HepG2 (cell line): ENCODE results near the gene MON1A. TPM values are rescaled to one million over a fixed set of nuclear protein-coding genes. Genes with fewer than 3 reads are reported as not detected.
A peak's percentile ranks its signal among the peaks of the same experiment; 100 is the strongest.

ENCODE experiments used
- ARNTL ChIP-seq: sonication (generic); formaldehyde crosslinking; IDR thresholded peaks from 2 replicates; pipeline ENCODE4 v1.4.0; 2020; ENCODE audit warnings: mild to moderate bottlenecking, missing genetic modification reagents
- FOXA1 ChIP-seq, 2 experiments: fragments of 450-650 bp in 1 of 2; sonication (generic) in 1 of 2; formaldehyde crosslinking in 1 of 2; IDR thresholded peaks; 2 replicates each; pipeline versions ENCODE4 v1.4.0 to v1.6.1; 2016 to 2020; ENCODE audit warnings: missing genetic modification reagents in 1 of 2
- HDAC6 ChIP-seq: fragments of 200-600 bp; sonication (generic); IDR thresholded peaks from 2 replicates; pipeline ENCODE4 v1.7.0; 2017; ENCODE audit warnings: mild to moderate bottlenecking, antibody characterized with exemption, low read length, low read depth
- MYC ChIP-seq: sonication (generic); formaldehyde crosslinking; IDR thresholded peaks from 2 replicates; pipeline ENCODE4 v1.9.0; 2021; ENCODE audit warnings: missing genetic modification reagents, borderline replicate concordance
- SMYD3 ChIP-seq: sonication (generic); formaldehyde crosslinking; IDR thresholded peaks from 2 replicates; pipeline ENCODE4 v1.8.1; 2023; ENCODE audit warnings: mild to moderate bottlenecking, missing genetic modification reagents
- SSRP1 ChIP-seq: IDR thresholded peaks from 2 replicates; pipeline ENCODE4 v1.6.1; 2016; ENCODE audit warnings: control low read depth
- ZFP37 ChIP-seq: sonication (generic); formaldehyde crosslinking; IDR thresholded peaks from 2 replicates; pipeline ENCODE4 v1.4.0; 2020; ENCODE audit warnings: missing genetic modification reagents, borderline replicate concordance
- ZFP82 ChIP-seq: sonication (generic); formaldehyde crosslinking; IDR thresholded peaks from 2 replicates; pipeline ENCODE4 v1.5.1; 2020; ENCODE audit warnings: mild to moderate bottlenecking, missing genetic modification reagents, borderline replicate concordance
- polyA plus RNA-seq, 8 experiments: library from polyadenylated mRNA; depleted of rRNA in 3 of 8; stranded (reverse) in 7 of 8; unstranded in 1 of 8; fragments of >200 nt; fragmentation: Illumina TruSeq in 4 of 8; extraction: Trizol in 4 of 8; gene quantifications; 2 replicates each; pipeline versions ENCODE4 v1.2.1 to v1.2.3, GENCODE V29; 2011 to 2016; ENCODE audit warnings: low read depth in 4 of 8, missing spikeins in 1 of 8, mixed read lengths in 1 of 8; ENCODE audit not compliant: insufficient read depth in 1 of 8
- total RNA-seq, 5 experiments: library from RNA; depleted of rRNA; stranded (reverse); fragments of >200 nt; fragmentation: Illumina TruSeq; extraction: Trizol; gene quantifications; 2 replicates each; pipeline ENCODE4 v1.2.3, GENCODE V29; 2016; ENCODE audit warnings: low read depth in 1 of 5
- TF ChIP-seq, protein P1 (sequence below): sonication (generic); formaldehyde crosslinking; conservative IDR thresholded peaks from 2 replicates; pipeline ENCODE4 v1.4.0; 2020; ENCODE audit warnings: missing genetic modification reagents
- TF ChIP-seq, protein P2 (sequence below): sonication (generic); formaldehyde crosslinking; IDR thresholded peaks from 2 replicates; pipeline ENCODE4 v1.4.0; 2020; ENCODE audit warnings: mild to moderate bottlenecking, missing genetic modification reagents
- TF ChIP-seq, protein P3 (sequence below): sonication (generic); formaldehyde crosslinking; IDR thresholded peaks from 2 replicates; pipeline ENCODE4 v1.8.1; 2023; ENCODE audit warnings: mild to moderate bottlenecking, inconsistent platforms, moderate library complexity, missing genetic modification reagents, borderline replicate concordance
- TF ChIP-seq, protein P4 (sequence below): sonication (generic); formaldehyde crosslinking; conservative IDR thresholded peaks from 2 replicates; pipeline ENCODE4 v1.4.0; 2020; ENCODE audit warnings: missing genetic modification reagents
- TF ChIP-seq, protein P5 (sequence below): sonication (generic); formaldehyde crosslinking; IDR thresholded peaks from one replicate; pipeline ENCODE4 v1.5.1; 2020; ENCODE audit warnings: mild to moderate bottlenecking, missing genetic modification reagents; ENCODE audit errors: not compliant biosample characterization
- TF ChIP-seq, protein P6 (sequence below): sonication (generic); formaldehyde crosslinking; IDR thresholded peaks from 2 replicates; pipeline ENCODE4 v1.4.0; 2020; ENCODE audit warnings: mild to moderate bottlenecking, low read depth, missing genetic modification reagents

MON1A gene
- total and polyA plus RNA-seq, 2 of the 13 experiments (the other 11 are each of a cell fraction or from before 2014, with no cell fraction given) = 4.6 to 9.0 TPM

DNA sequence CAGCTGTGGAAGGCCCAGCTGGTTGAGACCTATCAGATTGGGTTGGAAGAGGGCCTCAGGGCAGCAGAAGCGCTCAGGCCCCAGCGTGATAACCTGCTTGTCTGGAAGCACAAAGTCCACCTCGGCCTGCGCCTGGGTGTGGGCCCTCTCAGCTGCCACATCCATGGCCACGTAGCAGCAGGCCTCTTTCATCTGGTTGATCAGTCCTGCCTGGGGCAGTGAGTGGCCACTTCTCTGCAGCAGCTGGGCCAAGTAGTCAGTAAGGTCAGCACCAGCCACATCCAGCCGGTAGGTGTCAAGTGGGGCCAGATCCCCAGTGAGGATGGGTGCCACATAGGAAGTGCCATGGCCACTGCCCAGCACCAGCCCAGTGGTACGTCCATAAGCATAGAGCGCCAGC is 56.0 kb downstream of the MON1A start (continued):
- TF ChIP-seq, protein P1, sequence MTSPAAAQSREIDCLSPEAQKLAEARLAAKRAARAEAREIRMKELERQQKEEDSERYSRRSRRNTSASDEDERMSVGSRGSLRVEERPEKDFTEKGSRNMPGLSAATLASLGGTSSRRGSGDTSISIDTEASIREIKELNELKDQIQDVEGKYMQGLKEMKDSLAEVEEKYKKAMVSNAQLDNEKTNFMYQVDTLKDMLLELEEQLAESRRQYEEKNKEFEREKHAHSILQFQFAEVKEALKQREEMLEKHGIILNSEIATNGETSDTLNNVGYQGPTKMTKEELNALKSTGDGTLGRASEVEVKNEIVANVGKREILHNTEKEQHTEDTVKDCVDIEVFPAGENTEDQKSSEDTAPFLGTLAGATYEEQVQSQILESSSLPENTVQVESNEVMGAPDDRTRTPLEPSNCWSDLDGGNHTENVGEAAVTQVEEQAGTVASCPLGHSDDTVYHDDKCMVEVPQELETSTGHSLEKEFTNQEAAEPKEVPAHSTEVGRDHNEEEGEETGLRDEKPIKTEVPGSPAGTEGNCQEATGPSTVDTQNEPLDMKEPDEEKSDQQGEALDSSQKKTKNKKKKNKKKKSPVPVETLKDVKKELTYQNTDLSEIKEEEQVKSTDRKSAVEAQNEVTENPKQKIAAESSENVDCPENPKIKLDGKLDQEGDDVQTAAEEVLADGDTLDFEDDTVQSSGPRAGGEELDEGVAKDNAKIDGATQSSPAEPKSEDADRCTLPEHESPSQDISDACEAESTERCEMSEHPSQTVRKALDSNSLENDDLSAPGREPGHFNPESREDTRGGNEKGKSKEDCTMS (CRISPR knock-in tag) = no peak
- TF ChIP-seq MYC (CRISPR knock-in tag) (peak; percentile 63; the same call in 1 of the 2 replicates), HDAC6 (no peak), ZFP37 (no peak), ZFP82 (CRISPR knock-in tag) (no peak), SMYD3 (CRISPR knock-in tag) (no peak), ARNTL (CRISPR knock-in tag) (no peak), FOXA1 (IDR thresholded peaks at IDR 0.05) (no peak), FOXA1 (CRISPR knock-in tag; IDR thresholded peaks at IDR 0.05) (no peak), SSRP1 (no peak)
- TF ChIP-seq, protein P2, sequence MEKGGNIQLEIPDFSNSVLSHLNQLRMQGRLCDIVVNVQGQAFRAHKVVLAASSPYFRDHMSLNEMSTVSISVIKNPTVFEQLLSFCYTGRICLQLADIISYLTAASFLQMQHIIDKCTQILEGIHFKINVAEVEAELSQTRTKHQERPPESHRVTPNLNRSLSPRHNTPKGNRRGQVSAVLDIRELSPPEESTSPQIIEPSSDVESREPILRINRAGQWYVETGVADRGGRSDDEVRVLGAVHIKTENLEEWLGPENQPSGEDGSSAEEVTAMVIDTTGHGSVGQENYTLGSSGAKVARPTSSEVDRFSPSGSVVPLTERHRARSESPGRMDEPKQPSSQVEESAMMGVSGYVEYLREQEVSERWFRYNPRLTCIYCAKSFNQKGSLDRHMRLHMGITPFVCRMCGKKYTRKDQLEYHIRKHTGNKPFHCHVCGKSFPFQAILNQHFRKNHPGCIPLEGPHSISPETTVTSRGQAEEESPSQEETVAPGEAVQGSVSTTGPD = no peak
- TF ChIP-seq, protein P3, sequence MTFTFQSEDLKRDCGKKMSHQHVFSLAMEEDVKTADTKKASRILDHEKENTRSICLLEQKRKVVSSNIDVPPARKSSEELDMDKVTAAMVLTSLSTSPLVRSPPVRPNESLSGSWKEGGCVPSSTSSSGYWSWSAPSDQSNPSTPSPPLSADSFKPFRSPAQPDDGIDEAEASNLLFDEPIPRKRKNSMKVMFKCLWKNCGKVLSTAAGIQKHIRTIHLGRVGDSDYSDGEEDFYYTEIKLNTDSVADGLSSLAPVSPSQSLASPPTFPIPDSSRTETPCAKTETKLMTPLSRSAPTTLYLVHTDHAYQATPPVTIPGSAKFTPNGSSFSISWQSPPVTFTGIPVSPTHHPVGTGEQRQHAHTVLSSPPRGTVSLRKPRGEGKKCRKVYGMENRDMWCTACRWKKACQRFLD (CRISPR knock-in tag) = no peak
- TF ChIP-seq, protein P4, sequence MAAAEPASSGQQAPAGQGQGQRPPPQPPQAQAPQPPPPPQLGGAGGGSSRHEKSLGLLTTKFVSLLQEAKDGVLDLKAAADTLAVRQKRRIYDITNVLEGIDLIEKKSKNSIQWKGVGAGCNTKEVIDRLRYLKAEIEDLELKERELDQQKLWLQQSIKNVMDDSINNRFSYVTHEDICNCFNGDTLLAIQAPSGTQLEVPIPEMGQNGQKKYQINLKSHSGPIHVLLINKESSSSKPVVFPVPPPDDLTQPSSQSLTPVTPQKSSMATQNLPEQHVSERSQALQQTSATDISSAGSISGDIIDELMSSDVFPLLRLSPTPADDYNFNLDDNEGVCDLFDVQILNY (CRISPR knock-in tag) = no peak
- TF ChIP-seq, protein P5, sequence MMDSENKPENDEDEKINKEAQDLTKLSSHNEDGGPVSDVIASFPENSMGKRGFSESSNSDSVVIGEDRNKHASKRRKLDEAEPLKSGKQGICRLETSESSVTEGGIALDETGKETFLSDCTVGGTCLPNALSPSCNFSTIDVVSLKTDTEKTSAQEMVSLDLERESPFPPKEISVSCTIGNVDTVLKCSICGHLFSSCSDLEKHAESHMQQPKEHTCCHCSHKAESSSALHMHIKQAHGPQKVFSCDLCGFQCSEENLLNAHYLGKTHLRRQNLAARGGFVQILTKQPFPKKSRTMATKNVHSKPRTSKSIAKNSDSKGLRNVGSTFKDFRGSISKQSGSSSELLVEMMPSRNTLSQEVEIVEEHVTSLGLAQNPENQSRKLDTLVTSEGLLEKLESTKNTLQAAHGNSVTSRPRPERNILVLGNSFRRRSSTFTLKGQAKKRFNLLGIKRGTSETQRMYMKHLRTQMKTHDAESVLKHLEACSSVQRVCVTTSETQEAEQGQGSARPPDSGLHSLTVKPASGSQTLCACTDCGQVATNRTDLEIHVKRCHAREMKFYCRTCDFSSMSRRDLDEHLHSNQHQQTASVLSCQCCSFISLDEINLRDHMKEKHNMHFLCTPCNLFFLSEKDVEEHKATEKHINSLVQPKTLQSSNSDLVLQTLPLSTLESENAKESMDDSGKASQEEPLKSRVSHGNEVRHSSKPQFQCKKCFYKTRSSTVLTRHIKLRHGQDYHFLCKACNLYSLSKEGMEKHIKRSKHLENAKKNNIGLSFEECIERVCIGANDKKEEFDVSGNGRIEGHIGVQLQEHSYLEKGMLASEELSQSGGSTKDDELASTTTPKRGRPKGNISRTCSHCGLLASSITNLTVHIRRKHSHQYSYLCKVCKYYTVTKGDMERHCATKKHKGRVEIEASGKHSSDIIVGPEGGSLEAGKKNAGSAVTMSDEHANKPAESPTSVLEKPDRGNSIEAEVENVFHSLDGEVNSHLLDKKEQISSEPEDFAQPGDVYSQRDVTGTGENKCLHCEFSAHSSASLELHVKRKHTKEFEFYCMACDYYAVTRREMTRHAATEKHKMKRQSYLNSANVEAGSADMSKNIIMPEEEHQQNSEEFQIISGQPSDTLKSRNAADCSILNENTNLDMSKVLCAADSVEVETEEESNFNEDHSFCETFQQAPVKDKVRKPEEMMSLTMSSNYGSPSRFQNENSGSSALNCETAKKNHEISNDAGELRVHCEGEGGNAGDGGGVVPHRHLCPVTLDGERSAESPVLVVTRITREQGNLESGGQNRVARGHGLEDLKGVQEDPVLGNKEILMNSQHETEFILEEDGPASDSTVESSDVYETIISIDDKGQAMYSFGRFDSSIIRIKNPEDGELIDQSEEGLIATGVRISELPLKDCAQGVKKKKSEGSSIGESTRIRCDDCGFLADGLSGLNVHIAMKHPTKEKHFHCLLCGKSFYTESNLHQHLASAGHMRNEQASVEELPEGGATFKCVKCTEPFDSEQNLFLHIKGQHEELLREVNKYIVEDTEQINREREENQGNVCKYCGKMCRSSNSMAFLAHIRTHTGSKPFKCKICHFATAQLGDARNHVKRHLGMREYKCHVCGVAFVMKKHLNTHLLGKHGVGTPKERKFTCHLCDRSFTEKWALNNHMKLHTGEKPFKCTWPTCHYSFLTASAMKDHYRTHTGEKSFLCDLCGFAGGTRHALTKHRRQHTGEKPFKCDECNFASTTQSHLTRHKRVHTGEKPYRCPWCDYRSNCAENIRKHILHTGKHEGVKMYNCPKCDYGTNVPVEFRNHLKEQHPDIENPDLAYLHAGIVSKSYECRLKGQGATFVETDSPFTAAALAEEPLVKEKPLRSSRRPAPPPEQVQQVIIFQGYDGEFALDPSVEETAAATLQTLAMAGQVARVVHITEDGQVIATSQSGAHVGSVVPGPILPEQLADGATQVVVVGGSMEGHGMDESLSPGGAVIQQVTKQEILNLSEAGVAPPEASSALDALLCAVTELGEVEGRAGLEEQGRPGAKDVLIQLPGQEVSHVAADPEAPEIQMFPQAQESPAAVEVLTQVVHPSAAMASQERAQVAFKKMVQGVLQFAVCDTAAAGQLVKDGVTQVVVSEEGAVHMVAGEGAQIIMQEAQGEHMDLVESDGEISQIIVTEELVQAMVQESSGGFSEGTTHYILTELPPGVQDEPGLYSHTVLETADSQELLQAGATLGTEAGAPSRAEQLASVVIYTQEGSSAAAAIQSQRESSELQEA (CRISPR knock-in tag) = no peak
- TF ChIP-seq, protein P6, sequence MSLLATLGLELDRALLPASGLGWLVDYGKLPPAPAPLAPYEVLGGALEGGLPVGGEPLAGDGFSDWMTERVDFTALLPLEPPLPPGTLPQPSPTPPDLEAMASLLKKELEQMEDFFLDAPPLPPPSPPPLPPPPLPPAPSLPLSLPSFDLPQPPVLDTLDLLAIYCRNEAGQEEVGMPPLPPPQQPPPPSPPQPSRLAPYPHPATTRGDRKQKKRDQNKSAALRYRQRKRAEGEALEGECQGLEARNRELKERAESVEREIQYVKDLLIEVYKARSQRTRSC (CRISPR knock-in tag) = no peak
